Spleen (tissue), 11 donors: ENCODE measurements around the gene GPBP1. TPM values are rescaled to one million over a fixed set of nuclear protein-coding genes. Genes with fewer than 3 reads are reported as not detected.

Experiments used
- DNase-seq: peaks from one replicate; pipeline ENCODE4 v3.0.0-alpha.2; 2020
- H3K27ac ChIP-seq, 8 donors: fragments of 200-600 bp; sonication (generic) in 7 of 8; 1 replicate in 4 of 8; 2 replicates in 4 of 8; pipeline versions ENCODE4 v1.5.0 to v1.8.0; 2016 to 2021; ENCODE audit warnings: inconsistent platforms in 4 of 8, mild to moderate bottlenecking in 4 of 8, moderate library complexity in 1 of 8
- H3K27me3 ChIP-seq, 7 donors: fragments of 200-600 bp; sonication (generic) in 6 of 7; replicated peaks in 1 of 7; 1 replicate in 4 of 7; 2 replicates in 3 of 7; pipeline versions ENCODE4 v1.5.0 to v1.8.0; 2016 to 2021; ENCODE audit warnings: inconsistent platforms in 3 of 7, mild to moderate bottlenecking in 1 of 7
- H3K36me3 ChIP-seq, 6 donors: fragments of 200-600 bp; sonication (generic) in 5 of 6; 1 replicate in 4 of 6; 2 replicates in 2 of 6; pipeline versions ENCODE4 v1.5.0 to v1.8.0; 2016 to 2021; ENCODE audit warnings: inconsistent platforms in 2 of 6
- H3K4me1 ChIP-seq, 6 donors: fragments of 200-600 bp; sonication (generic) in 5 of 6; 1 replicate in 3 of 6; 2 replicates in 3 of 6; pipeline versions ENCODE4 v1.5.0 to v1.8.0; 2016 to 2021; ENCODE audit warnings: inconsistent platforms in 3 of 6
- H3K4me3 ChIP-seq, 8 donors: fragments of 200-600 bp; sonication (generic) in 7 of 8; 1 replicate in 4 of 8; 2 replicates in 4 of 8; pipeline versions ENCODE4 v1.5.0 to v1.8.0; 2016 to 2021; ENCODE audit warnings: inconsistent platforms in 4 of 8, mild to moderate bottlenecking in 4 of 8, moderate library complexity in 2 of 8
- H3K9me3 ChIP-seq, 8 donors: fragments of 200-600 bp; sonication (generic) in 7 of 8; 1 replicate in 4 of 8; 2 replicates in 4 of 8; pipeline versions ENCODE4 v1.5.0 to v1.8.0; 2016 to 2021; ENCODE audit warnings: inconsistent platforms in 4 of 8
- POLR2AphosphoS5 ChIP-seq, 3 donors: sonication (generic); formaldehyde crosslinking; IDR thresholded peaks; one replicate each; pipeline ENCODE4 v1.5.1; 2017; ENCODE audit warnings: antibody characterized with exemption in 3 of 3
- WGBS, 5 donors: extraction: QIAGEN DNeasy Blood & Tissue Kit in 3 of 5; methylation state at CpG; one replicate each; pipeline versions ENCODE4 v1.1.5 to v1.1.7; 2013 to 2018; 5-methylcytosine and 5-hydroxymethylcytosine counted together
- intact Hi-C: fragments of 100-400 bp; cut with DNase I; formaldehyde crosslinking; loops from one replicate; pipeline ENCODE4 v1.15.0; 2023; ENCODE audit warnings: low total_unique reads
- polyA plus RNA-seq, 3 donors: library from polyadenylated mRNA; stranded (reverse); fragments of 200-250 nt; gene quantifications; one replicate each; pipeline ENCODE4 v1.2.1, GENCODE V29; 2013
- small RNA-seq, 4 donors: library from RNA; depleted of rRNA; stranded (forward); fragments of <200 nt; gene quantifications; one replicate each; pipeline ENCODE3, GENCODE V24; 2016
- total RNA-seq, 7 donors: library from RNA; depleted of rRNA in 3 of 7; stranded (reverse); fragments of >200 nt in 3 of 7; fragmentation: NEBNext Ultra II Directional in 4 of 7; extraction: Animal tissue kit (Norgen Biotek cat#: 25700) in 4 of 7; gene quantifications; one replicate each; pipeline versions ENCODE4 v1.1.0 to v1.2.1, GENCODE V29; 2016 to 2021
- donor health status: healthy with polysubstance abuse.
- donor health status: DM: no; HTN: no; CAD: no; lungs with moderate emphysema.
- donor health status: DM: no; HTN: no; CAD: no.
- donor health status: Bipolar disorder and iron deficiency.
- donor health status: healthy.
- donor health status: DM: no; HTN: no; CAD: no.
- donor health status: DM: yes; HTN: yes; CAD: no.

GPBP1 gene
- total and polyA plus RNA-seq, 10 donors = 58.0 to 118 (median 87.1) TPM

DNA sequence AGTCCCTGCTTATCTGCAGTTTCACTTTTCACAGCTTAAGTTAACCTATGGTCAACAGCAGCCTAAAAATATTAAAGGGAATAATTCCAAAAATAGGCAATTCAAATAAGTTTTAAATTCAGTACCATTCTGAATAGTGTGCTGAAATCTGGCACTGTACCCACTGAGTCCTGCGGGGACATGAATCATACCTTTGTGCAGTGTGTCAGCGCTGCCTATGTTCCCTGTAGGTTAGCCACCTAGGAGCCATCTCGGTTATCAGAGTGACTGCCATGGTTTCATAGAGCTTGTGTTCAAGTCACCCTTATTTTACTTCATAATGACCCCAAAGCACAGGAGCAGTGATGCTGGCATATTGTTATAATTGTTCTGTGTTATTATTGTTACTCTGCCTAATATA lies 139.9 kb downstream of the GPBP1 start:
- DNase-seq = no peak
- no peak for TF ChIP-seq POLR2AphosphoS5 (IDR thresholded peaks at IDR 0.05)
- Histone ChIP-seq H3K36me3 (no peaks in the 10 kb centered on the region), H3K27ac (no peak overlapping the region), H3K4me1 (no peaks in the 10 kb centered on the region), H3K27me3 (no peaks in the 10 kb centered on the region), H3K9me3 (peaks cover 0 to 6% (median 2%) of the 10 kb centered on the region in 8 donors), H3K4me3 (no peak overlapping the region)
- intact Hi-C loops = no loop called here
- WGBS, 5 donors = 90 to 97% (median 91%) methylated on average over 3 of the region's 3 CpGs

Small RNA genes within 50 kb of the gene (small RNA-seq; reads per million reads assigned to genes)
- gene RF00019 = 0 reads per million in 4 donors

Other genes starting within 250 kb of the GPBP1 start
- gene MIER3, start 221.9 kb upstream of the GPBP1 start, total RNA-seq = 10 to 100 TPM; 12.8 to 24.6 (median 18.4) TPM
- 1 to 10 TPM; 5.3 to 6.2 (median 6.0) TPM for gene MIER3, start 221.9 kb upstream of the GPBP1 start, polyA plus RNA-seq